ENCODE data around the gene HP1BP3. TPM values are rescaled to one million over a fixed set of nuclear protein-coding genes. Genes with fewer than 3 reads are reported as not detected.
"Not testable (repeated sequence)": the region's sequence is repeated elsewhere in the genome, so short reads cannot be mapped to it uniquely, and the experiment has no call there.

Gene HP1BP3
- total RNA-seq, 1 donor from 2014 or later: 269 TPM

- Mint-ChIP-seq H3K4me3 (no peak overlapping the region), H3K9me3 (no peaks in the 10 kb centered on the region), H3K27me3 (ENCODE audit: low read depth) (peaks cover 40% of the 10 kb centered on the region), H3K27ac (no peak overlapping the region), H3K36me3 (no peaks in the 10 kb centered on the region), H3K4me1 (no peaks in the 10 kb centered on the region)
- DNase-seq (ENCODE audit: low spot score in 2 of 2, unreplicated experiment in 2 of 2): no peak
- TF ChIP-seq CTCF (IDR thresholded peaks at IDR 0.05; ENCODE audit: unreplicated experiment): no peak
These were observed 65.7 kb downstream of the HP1BP3 start for GRCh38 chr1:20721117-20722061.

GRCh38 chr1:20720631-20721091 lies 66.4 kb downstream of the HP1BP3 start:
- no peak overlapping the region for H3K27ac Mint-ChIP-seq
- peaks cover 47% of the 10 kb centered on the region for H3K27me3 Mint-ChIP-seq (ENCODE audit: low read depth)
- H3K4me1 Mint-ChIP-seq: no peaks in the 10 kb centered on the region
- no peaks in the 10 kb centered on the region for H3K36me3 Mint-ChIP-seq
- no peak for TF ChIP-seq CTCF (IDR thresholded peaks at IDR 0.05; ENCODE audit: unreplicated experiment)
- H3K4me3 Mint-ChIP-seq: no peak overlapping the region
- peak in 1 of 2 experiments; percentile 12 for DNase-seq (ENCODE audit: low spot score in 2 of 2, unreplicated experiment in 2 of 2)
- H3K9me3 Mint-ChIP-seq: no peaks in the 10 kb centered on the region

GRCh38 chr1:20719871-20720620 lies 67.1 kb downstream of the HP1BP3 start:
- H3K27ac Mint-ChIP-seq: no peak overlapping the region
- peak in 1 of 2 experiments; percentile 3 for DNase-seq (ENCODE audit: low spot score in 2 of 2, unreplicated experiment in 2 of 2)
- no peak overlapping the region for H3K4me3 Mint-ChIP-seq
- peaks cover 47% of the 10 kb centered on the region for H3K27me3 Mint-ChIP-seq (ENCODE audit: low read depth)
- H3K4me1 Mint-ChIP-seq: no peaks in the 10 kb centered on the region
- H3K36me3 Mint-ChIP-seq: no peaks in the 10 kb centered on the region
- no peak for TF ChIP-seq CTCF (IDR thresholded peaks at IDR 0.05; ENCODE audit: unreplicated experiment)
- H3K9me3 Mint-ChIP-seq: no peaks in the 10 kb centered on the region

- Mint-ChIP-seq H3K27me3 (ENCODE audit: low read depth) (peaks cover 47% of the 10 kb centered on the region), H3K9me3 (no peaks in the 10 kb centered on the region), H3K4me1 (no peaks in the 10 kb centered on the region), H3K27ac (no peak overlapping the region), H3K36me3 (no peaks in the 10 kb centered on the region), H3K4me3 (no peak overlapping the region)
- TF ChIP-seq CTCF (IDR thresholded peaks at IDR 0.05; ENCODE audit: unreplicated experiment): no peak
- no peak for DNase-seq (ENCODE audit: low spot score in 2 of 2, unreplicated experiment in 2 of 2)
These were observed 67.8 kb downstream of the HP1BP3 start for GRCh38 chr1:20719261-20719660.

GRCh38 chr1:20718343-20718882 lies 68.7 kb downstream of the HP1BP3 start:
- H3K27ac Mint-ChIP-seq: not testable (repeated sequence)

More at GRCh38 chr1:20718343-20718882, 68.7 kb downstream of the HP1BP3 start:
- not testable (repeated sequence) for DNase-seq (ENCODE audit: low spot score in 2 of 2, unreplicated experiment in 2 of 2); H3K9me3 Mint-ChIP-seq; H3K36me3 Mint-ChIP-seq; H3K4me1 Mint-ChIP-seq
- Mint-ChIP-seq H3K4me3 (peak overlapping the region; percentile 66), H3K27me3 (ENCODE audit: low read depth) (peaks cover 47% of the 10 kb centered on the region)
